Measurements from ENCODE around the gene SLC2A6.

The SLC2A6 gene

DNA sequence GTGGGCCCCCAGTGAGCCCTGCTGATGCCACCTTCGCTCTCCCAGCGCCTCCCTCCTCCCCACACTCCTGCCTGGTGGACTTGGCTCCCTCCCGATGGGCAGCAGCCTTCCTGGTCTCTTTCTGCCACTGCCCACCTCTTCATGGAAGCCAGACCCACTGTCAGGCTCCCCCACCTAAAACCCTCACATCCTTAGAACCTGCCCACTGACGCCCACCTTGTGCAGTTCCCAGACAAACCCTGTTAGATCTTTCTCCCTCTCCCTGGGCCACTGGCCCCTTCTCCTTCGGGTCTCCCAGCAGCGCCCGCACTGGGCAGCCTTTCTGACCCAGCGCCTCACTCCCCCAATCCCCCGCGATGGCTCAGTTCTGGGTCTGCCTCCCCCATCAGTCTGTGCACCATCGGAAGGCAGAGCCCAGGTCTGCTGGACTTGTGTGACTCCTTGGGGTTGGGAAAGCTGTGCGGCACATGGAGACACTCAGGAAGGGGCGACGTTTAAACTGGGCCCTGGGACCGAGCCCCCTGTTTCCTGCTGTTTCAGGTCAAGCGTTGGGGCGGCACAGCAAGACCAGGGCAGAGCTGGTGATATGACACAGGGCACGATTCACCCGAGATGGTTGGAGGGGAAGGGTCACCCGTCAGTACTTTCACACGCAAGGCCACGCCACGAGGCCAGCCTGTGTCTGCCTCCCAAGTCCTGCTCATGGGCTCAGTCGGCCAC lies 28.5 kb upstream of the SLC2A6 start:
- TF ChIP-seq, protein P1, sequence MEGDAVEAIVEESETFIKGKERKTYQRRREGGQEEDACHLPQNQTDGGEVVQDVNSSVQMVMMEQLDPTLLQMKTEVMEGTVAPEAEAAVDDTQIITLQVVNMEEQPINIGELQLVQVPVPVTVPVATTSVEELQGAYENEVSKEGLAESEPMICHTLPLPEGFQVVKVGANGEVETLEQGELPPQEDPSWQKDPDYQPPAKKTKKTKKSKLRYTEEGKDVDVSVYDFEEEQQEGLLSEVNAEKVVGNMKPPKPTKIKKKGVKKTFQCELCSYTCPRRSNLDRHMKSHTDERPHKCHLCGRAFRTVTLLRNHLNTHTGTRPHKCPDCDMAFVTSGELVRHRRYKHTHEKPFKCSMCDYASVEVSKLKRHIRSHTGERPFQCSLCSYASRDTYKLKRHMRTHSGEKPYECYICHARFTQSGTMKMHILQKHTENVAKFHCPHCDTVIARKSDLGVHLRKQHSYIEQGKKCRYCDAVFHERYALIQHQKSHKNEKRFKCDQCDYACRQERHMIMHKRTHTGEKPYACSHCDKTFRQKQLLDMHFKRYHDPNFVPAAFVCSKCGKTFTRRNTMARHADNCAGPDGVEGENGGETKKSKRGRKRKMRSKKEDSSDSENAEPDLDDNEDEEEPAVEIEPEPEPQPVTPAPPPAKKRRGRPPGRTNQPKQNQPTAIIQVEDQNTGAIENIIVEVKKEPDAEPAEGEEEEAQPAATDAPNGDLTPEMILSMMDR (IDR thresholded peaks at IDR 0.05; ENCODE audit: borderline replicate concordance, control extremely low read depth, extremely low read depth, insufficient read depth, missing control alignments): no peak
- in situ Hi-C loops (cut with MboI; ENCODE audit: low sequenced_read_pairs, unreplicated experiment): no loop called here
- DNase-seq (ENCODE audit: low spot score): no peak

DNA sequence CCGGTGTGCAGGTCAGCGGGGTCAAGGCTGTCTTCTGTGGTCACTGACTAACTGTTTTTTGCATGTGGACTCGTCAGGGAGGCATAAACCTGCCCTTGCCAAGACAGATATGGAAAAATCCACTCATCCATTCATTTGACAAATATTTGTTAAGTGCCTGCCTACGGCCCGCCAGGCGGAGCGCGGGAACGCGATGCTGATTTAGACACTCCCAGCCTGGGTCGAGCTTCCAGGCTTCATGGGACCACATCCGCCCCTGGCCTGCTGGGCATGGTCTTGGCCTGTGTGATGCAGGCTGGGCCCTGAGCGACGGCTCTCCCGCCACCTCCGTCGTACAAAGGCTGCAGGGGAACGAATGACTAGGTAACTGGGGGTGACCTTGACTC lies 27.7 kb upstream of the SLC2A6 start:
- TF ChIP-seq, protein P1 (IDR thresholded peaks at IDR 0.05; ENCODE audit: borderline replicate concordance, control extremely low read depth, extremely low read depth, insufficient read depth, missing control alignments): no peak
- DNase-seq (ENCODE audit: low spot score): no peak
- in situ Hi-C loops (cut with MboI; ENCODE audit: low sequenced_read_pairs, unreplicated experiment): no loop called here

DNA sequence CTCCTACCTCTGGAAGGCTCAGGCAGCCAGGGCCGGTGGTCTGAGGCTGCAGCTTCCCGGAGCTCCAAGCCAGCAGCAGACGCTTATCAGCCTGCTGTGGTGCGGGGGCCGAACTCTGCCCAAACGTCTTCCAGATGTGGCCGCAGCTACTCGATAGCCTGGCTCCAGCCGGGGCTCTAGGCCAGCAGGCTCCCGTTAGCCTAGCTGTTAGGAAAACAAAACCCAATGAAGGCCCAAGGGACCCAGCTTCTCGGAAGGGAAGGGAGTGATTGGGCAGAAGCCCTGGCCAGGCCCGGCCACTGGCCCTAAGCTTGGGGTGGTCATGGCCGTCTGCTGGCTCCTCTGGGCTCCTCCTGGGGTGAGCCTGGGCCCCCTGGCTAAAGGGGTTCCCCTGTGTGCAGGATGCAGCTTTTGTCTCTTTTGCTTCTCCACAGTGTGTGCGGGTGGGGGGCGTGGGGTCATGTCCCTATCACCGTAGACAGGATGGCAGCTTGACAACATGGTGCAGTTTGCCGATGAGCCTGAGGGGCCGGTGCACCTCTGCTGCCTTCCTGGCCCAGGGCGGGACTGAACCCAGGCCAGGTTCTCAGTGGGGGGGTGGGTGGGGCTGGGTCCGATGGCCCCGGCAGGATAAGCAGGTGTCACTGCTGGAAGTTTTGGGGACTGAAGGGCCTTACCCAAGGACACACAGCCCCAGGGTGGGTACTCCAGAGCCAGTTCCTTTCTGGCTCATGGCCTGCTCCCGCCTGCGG lies 27.2 kb upstream of the SLC2A6 start:
- in situ Hi-C loops (cut with MboI; ENCODE audit: low sequenced_read_pairs, unreplicated experiment): no loop called here
- no peak for DNase-seq (ENCODE audit: low spot score)
- TF ChIP-seq, protein P1 (IDR thresholded peaks at IDR 0.05; ENCODE audit: borderline replicate concordance, control extremely low read depth, extremely low read depth, insufficient read depth, missing control alignments): no peak

DNA sequence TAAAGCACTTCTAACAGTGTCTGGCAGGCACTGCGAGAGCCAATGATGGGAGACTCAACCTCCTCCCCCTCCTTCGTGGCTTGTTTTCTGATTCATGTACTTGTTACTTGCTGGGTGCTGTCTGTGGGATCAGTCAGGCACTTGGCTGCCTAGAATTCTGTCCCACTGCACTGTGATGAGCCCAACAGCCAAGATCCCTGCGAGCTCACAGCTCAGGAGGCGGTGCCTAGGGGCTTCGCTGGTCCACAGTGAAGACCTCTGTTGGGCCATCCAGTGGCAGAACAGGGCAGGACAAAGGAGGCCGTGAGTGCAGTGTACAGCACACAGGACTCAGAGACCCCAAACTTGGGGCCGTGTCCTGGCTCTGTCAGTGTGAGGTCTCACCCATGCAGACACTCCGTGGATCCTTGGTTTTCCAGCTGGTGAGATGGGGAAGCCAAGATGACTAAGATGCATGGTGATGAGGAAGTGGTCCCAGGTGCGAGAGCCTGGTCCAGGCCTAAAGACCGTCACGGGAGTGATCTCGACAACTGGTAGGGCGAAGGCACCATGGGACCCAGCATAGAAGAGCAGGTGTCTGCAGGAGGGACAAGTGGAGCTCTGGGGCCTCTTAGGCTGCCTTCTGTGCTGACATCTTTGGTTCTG lies 26.4 kb upstream of the SLC2A6 start:
- TF ChIP-seq, protein P1 (IDR thresholded peaks at IDR 0.05; ENCODE audit: borderline replicate concordance, control extremely low read depth, extremely low read depth, insufficient read depth, missing control alignments): no peak
- DNase-seq (ENCODE audit: low spot score): no peak
- in situ Hi-C loops (cut with MboI; ENCODE audit: low sequenced_read_pairs, unreplicated experiment): no loop called here

DNA sequence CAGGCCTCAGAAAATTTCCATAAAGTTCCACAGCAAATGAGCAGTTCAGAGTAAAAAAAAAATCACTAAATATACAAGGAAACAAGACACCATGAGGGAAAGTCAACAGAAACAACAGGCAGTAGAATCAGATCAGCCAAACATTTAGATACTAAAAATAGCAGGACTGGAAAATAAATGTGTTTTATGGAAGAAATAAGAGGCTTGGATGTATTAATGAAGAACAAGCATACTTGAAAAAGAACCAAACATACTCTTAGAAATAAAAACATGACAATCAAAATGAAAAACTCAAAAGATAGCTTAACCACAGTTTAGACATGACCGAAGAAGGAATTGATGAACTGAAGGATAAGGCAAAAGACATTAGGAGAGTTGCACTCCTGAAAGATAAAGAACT lies 23.2 kb upstream of the SLC2A6 start:
- in situ Hi-C loops (cut with MboI; ENCODE audit: low sequenced_read_pairs, unreplicated experiment): no loop called here
- no peak for DNase-seq (ENCODE audit: low spot score)
- TF ChIP-seq, protein P1 (IDR thresholded peaks at IDR 0.05; ENCODE audit: borderline replicate concordance, control extremely low read depth, extremely low read depth, insufficient read depth, missing control alignments): no peak

DNA sequence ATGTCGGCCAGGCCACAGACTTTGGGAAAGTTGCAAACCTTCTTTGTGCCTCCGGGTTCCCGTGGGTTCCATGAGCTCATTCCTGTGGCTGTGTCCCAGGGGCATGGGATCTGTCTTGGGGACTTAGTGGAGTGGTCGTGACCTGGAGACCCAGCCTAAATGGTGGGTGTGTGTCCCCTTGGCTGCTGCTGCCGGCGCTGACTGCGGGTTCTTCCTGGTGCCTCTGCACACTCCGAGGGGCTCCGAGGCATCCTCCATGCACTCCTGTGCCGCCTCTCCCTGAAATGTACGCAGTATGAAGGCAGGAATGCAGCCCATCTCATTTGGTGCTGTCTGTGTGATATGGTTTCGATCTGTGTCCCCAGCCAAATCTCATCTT lies 21.0 kb upstream of the SLC2A6 start:
- no peak for DNase-seq (ENCODE audit: low spot score)
- in situ Hi-C loops (cut with MboI; ENCODE audit: low sequenced_read_pairs, unreplicated experiment): loop anchor here (25.0 kb wide), 1 partner anchor 313 kb away; no protein-coding TSS in a partner anchor
- TF ChIP-seq, protein P1 (IDR thresholded peaks at IDR 0.05; ENCODE audit: borderline replicate concordance, control extremely low read depth, extremely low read depth, insufficient read depth, missing control alignments): no peak

Measured in GM13976 (cell line).